Neural cell (in vitro differentiated cells): ENCODE measurements around the gene RAC2. TPM values are rescaled to one million over a fixed set of nuclear protein-coding genes. Genes with fewer than 3 reads are reported as not detected.

Experiments
- H2AFZ ChIP-seq: fragments of 200-600, 300-800 bp; sonication (generic), shearing (Covaris generic); 2 replicates; pipeline ENCODE4 v1.6.0; 2014; ENCODE audit warnings: low read depth, mild to moderate bottlenecking, antibody characterized with exemption, low read length, moderate library complexity
- H3F3A ChIP-seq: fragments of 200-600 bp; shearing (Covaris generic); 2 replicates; pipeline ENCODE4 v1.6.1; 2016; ENCODE audit warnings: mild to moderate bottlenecking, moderate library complexity, mixed read lengths, antibody characterized with exemption, low read length; ENCODE audit not compliant: insufficient read depth, poor library complexity, severe bottlenecking
- H3K27ac ChIP-seq: fragments of 200-600, 300-800 bp; sonication (generic), shearing (Covaris generic); 2 replicates; pipeline ENCODE4 v1.5.1; 2014; ENCODE audit warnings: mild to moderate bottlenecking, low read length, moderate library complexity
- H3K27me3 ChIP-seq: fragments of 300-800, 200-600 bp; sonication (generic), shearing (Covaris generic); 2 replicates; pipeline ENCODE4 v1.6.0; 2014; ENCODE audit warnings: mild to moderate bottlenecking, low read depth, low read length, moderate library complexity; ENCODE audit not compliant: insufficient read depth
- H3K36me3 ChIP-seq: fragments of 300-800, 200-600 bp; sonication (generic), shearing (Covaris generic); 2 replicates; pipeline ENCODE4 v1.5.1; 2014; ENCODE audit warnings: mild to moderate bottlenecking, antibody characterized with exemption, low read length, moderate library complexity; ENCODE audit not compliant: insufficient read depth
- H3K4me2 ChIP-seq: fragments of 300-800, 200-600 bp; sonication (generic), shearing (Covaris generic); 2 replicates; pipeline ENCODE4 v1.6.0; 2014; ENCODE audit warnings: mild to moderate bottlenecking, low read length
- H3K4me3 ChIP-seq: fragments of 300-800, 200-600 bp; sonication (generic), shearing (Covaris generic); 2 replicates; pipeline ENCODE4 v1.5.1; 2014; ENCODE audit warnings: mild to moderate bottlenecking, low read length, moderate library complexity
- H3K79me2 ChIP-seq: fragments of 200-600 bp; shearing (Covaris generic); replicated peaks from 2 replicates; pipeline ENCODE4 v1.6.0; 2014; ENCODE audit warnings: mild to moderate bottlenecking, low read length, moderate library complexity; ENCODE audit not compliant: insufficient read depth
- H3K9ac ChIP-seq: fragments of 300-800, 200-600 bp; sonication (generic), shearing (Covaris generic); 2 replicates; pipeline ENCODE4 v1.6.1; 2016; ENCODE audit warnings: mild to moderate bottlenecking, low read length, mixed read lengths
- H3K9me2 ChIP-seq: fragments of 200-600 bp; shearing (Covaris generic); 2 replicates; pipeline ENCODE4 v1.6.1; 2016; ENCODE audit warnings: mild to moderate bottlenecking, low read length, mixed read lengths; ENCODE audit not compliant: insufficient read depth
- H3K9me3 ChIP-seq: fragments of 200-600, 300-800 bp; sonication (generic), shearing (Covaris generic); 2 replicates; pipeline ENCODE4 v1.6.1; 2016; ENCODE audit warnings: mild to moderate bottlenecking, mixed run types, low read length, moderate library complexity, mixed read lengths
- H4K20me1 ChIP-seq: fragments of 200-600 bp; shearing (Covaris generic); 2 replicates; pipeline ENCODE4 v1.6.1; 2016; ENCODE audit warnings: mild to moderate bottlenecking, mixed run types; ENCODE audit not compliant: insufficient read depth
- EP300 ChIP-seq: fragments of 450-650 bp; conservative IDR thresholded peaks from 2 replicates; pipeline ENCODE4 v1.6.1; 2014; ENCODE audit warnings: antibody characterized with exemption, mild to moderate bottlenecking, moderate library complexity; ENCODE audit not compliant: poor library complexity, severe bottlenecking
- EZH2 ChIP-seq: fragments of 200-600, 300-800 bp; shearing (Covaris generic), sonication (generic); IDR thresholded peaks from 2 replicates; pipeline ENCODE4 v1.6.1; 2014; ENCODE audit warnings: antibody characterized with exemption, low read length, borderline replicate concordance, mild to moderate bottlenecking; ENCODE audit not compliant: insufficient read depth, poor library complexity, severe bottlenecking
- MXI1 ChIP-seq: fragments of 450-650 bp; conservative IDR thresholded peaks from 2 replicates; pipeline ENCODE4 v1.6.1; 2014; ENCODE audit warnings: antibody characterized with exemption, mild to moderate bottlenecking; ENCODE audit not compliant: poor library complexity, severe bottlenecking
- POLR2AphosphoS5 ChIP-seq: IDR thresholded peaks from 2 replicates; pipeline ENCODE4 v1.6.1; 2012
- RAD21 ChIP-seq: fragments of 450-650 bp; conservative IDR thresholded peaks from 2 replicates; pipeline ENCODE4 v1.6.1; 2014; ENCODE audit warnings: antibody characterized with exemption, mild to moderate bottlenecking, moderate library complexity
- SMC3 ChIP-seq: fragments of 450-650 bp; conservative IDR thresholded peaks from 2 replicates; pipeline ENCODE4 v1.6.1; 2014; ENCODE audit warnings: antibody characterized with exemption, mild to moderate bottlenecking, moderate library complexity; ENCODE audit not compliant: poor library complexity
- TAF1 ChIP-seq: IDR thresholded peaks from 2 replicates; pipeline ENCODE4 v1.6.1; 2012; ENCODE audit warnings: low read depth
- polyA plus RNA-seq: library from polyadenylated mRNA; depleted of rRNA; stranded (reverse); fragments of >200 nt; gene quantifications from 2 replicates; pipeline ENCODE4 v1.2.3, GENCODE V29; 2014
- TF ChIP-seq, protein P1 (sequence below): IDR thresholded peaks from 2 replicates; pipeline ENCODE4 v1.6.1; 2012; ENCODE audit warnings: borderline replicate concordance
- TF ChIP-seq, protein P2 (sequence below): fragments of 450-650 bp; IDR thresholded peaks from 2 replicates; pipeline ENCODE4 v1.5.1; 2014; ENCODE audit warnings: antibody characterized with exemption, mild to moderate bottlenecking, moderate library complexity; ENCODE audit not compliant: poor library complexity, severe bottlenecking

Gene RAC2
- polyA plus RNA-seq, 1 donor from 2014 or later, result not detected

DNA sequence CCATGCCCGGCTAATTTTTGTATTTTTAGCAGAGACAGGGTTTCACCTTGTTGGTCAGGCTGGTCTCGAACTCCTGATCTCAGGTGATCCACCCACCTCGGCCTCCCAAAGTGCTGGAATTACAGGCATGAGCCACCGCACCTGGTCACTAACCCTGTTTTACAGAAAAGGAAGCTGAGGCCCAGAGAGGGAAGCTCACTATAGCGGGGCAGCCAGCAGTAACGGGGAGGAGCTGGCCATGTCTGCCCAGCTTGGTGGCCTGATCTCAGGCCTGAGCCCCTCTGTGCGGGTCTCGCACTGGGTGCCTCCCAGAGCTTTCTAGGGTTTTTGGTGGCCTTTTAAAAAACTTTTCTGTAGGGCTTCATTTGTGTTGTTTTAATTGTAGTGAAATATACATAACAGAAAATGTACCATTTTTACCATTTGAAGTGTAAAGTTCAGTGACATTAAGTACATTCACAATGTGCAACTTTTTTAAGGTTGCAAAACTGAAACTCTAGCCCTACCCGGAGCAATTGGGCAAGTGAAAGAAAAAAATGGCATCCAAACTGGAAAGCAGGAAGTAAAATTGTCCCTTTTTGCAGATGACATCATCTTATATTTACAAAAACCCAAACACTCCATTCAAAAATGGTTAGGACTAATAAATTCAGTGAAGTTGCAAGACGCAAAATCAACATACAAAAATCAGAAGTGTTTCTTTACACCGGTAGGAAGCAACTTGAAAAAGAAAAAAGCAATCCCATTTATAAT lies 23.8 kb upstream of the RAC2 start:
- no peaks in the 10 kb centered on the region for H3K79me2 ChIP-seq
- H4K20me1 ChIP-seq, result no peaks in the 10 kb centered on the region
- H3K9ac ChIP-seq, result no peak overlapping the region
- no peak for TF ChIP-seq RAD21
- TF ChIP-seq SMC3, result no peak
- TF ChIP-seq, protein P1, sequence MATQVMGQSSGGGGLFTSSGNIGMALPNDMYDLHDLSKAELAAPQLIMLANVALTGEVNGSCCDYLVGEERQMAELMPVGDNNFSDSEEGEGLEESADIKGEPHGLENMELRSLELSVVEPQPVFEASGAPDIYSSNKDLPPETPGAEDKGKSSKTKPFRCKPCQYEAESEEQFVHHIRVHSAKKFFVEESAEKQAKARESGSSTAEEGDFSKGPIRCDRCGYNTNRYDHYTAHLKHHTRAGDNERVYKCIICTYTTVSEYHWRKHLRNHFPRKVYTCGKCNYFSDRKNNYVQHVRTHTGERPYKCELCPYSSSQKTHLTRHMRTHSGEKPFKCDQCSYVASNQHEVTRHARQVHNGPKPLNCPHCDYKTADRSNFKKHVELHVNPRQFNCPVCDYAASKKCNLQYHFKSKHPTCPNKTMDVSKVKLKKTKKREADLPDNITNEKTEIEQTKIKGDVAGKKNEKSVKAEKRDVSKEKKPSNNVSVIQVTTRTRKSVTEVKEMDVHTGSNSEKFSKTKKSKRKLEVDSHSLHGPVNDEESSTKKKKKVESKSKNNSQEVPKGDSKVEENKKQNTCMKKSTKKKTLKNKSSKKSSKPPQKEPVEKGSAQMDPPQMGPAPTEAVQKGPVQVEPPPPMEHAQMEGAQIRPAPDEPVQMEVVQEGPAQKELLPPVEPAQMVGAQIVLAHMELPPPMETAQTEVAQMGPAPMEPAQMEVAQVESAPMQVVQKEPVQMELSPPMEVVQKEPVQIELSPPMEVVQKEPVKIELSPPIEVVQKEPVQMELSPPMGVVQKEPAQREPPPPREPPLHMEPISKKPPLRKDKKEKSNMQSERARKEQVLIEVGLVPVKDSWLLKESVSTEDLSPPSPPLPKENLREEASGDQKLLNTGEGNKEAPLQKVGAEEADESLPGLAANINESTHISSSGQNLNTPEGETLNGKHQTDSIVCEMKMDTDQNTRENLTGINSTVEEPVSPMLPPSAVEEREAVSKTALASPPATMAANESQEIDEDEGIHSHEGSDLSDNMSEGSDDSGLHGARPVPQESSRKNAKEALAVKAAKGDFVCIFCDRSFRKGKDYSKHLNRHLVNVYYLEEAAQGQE, result no peak
- TF ChIP-seq, protein P2, sequence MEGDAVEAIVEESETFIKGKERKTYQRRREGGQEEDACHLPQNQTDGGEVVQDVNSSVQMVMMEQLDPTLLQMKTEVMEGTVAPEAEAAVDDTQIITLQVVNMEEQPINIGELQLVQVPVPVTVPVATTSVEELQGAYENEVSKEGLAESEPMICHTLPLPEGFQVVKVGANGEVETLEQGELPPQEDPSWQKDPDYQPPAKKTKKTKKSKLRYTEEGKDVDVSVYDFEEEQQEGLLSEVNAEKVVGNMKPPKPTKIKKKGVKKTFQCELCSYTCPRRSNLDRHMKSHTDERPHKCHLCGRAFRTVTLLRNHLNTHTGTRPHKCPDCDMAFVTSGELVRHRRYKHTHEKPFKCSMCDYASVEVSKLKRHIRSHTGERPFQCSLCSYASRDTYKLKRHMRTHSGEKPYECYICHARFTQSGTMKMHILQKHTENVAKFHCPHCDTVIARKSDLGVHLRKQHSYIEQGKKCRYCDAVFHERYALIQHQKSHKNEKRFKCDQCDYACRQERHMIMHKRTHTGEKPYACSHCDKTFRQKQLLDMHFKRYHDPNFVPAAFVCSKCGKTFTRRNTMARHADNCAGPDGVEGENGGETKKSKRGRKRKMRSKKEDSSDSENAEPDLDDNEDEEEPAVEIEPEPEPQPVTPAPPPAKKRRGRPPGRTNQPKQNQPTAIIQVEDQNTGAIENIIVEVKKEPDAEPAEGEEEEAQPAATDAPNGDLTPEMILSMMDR, result no peak
- TF ChIP-seq POLR2AphosphoS5, result no peak
- TF ChIP-seq EZH2, result no peak
- TF ChIP-seq TAF1, result no peak
- no peak for TF ChIP-seq EP300
- no peak for TF ChIP-seq MXI1
- H2AFZ ChIP-seq, result no peak overlapping the region
- H3K27ac ChIP-seq, result no peak overlapping the region
- no peaks in the 10 kb centered on the region for H3K27me3 ChIP-seq
- H3K36me3 ChIP-seq, result no peaks in the 10 kb centered on the region
- no peak overlapping the region for H3K4me3 ChIP-seq
- H3K4me2 ChIP-seq, result no peak overlapping the region
- H3F3A ChIP-seq, result no peaks in the 10 kb centered on the region
- H3K9me3 ChIP-seq, result no peaks in the 10 kb centered on the region
- H3K9me2 ChIP-seq, result no peaks in the 10 kb centered on the region

DNA sequence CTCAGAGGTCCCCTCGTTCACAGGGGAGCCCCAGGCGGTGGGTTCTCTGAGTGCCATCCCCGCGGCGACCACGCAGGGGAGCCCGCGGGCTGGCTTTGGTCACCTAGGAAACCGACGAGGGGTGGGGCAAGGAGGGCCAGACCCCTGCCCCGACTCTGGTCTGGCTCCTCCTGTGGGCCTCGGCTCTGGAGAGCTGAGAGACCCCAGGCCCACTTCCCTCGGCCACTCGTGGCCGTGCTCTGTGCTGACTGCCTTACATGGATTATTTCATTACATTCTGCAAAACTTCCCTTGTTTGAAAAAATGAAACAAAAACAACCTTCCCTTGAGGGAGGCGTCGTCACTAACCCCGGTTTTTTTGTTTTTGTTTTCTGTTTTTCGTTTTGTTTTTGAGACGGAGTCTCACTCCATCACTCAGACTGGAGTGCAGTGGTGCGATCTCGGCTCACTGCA lies 23.1 kb upstream of the RAC2 start:
- Histone ChIP-seq H3K9me3 (no peaks in the 10 kb centered on the region), H3K27me3 (no peaks in the 10 kb centered on the region), H3K36me3 (no peaks in the 10 kb centered on the region), H3K27ac (no peak overlapping the region), H3K4me2 (no peak overlapping the region), H3K9me2 (no peaks in the 10 kb centered on the region), H3F3A (no peaks in the 10 kb centered on the region), H3K79me2 (no peaks in the 10 kb centered on the region), H4K20me1 (no peaks in the 10 kb centered on the region), H3K9ac (no peak overlapping the region), H3K4me3 (no peak overlapping the region), H2AFZ (no peak overlapping the region)
- TF ChIP-seq RAD21, result peak; percentile 50
- TF ChIP-seq, protein P2, result peak; percentile 64
- TF ChIP-seq MXI1, result no peak
- peak; percentile 56 for TF ChIP-seq SMC3
- TF ChIP-seq, protein P1, result no peak
- TF ChIP-seq POLR2AphosphoS5, result no peak
- TF ChIP-seq TAF1, result no peak
- TF ChIP-seq EZH2, result no peak
